ENCODE data around the gene CARD9. TPM values are rescaled to one million over a fixed set of nuclear protein-coding genes. Genes with fewer than 3 reads are reported as not detected.

Gene CARD9
- total and polyA plus RNA-seq, 2 of the 8 experiments (the other 6 are each of a cell fraction or from before 2014, with no cell fraction given) = 0.15 to 1.1 TPM

- Histone ChIP-seq H2AFZ (ENCODE audit: low read length) (no peak overlapping the region), H2BK12ac (ENCODE audit: low read depth, low read length) (no peak overlapping the region), H4K91ac (replicated peaks; ENCODE audit: insufficient read length, low read length) (no peak overlapping the region), H4K5ac (ENCODE audit: insufficient read length, low read depth, low read length) (no peak overlapping the region), H2BK20ac (ENCODE audit: low read length) (no peak overlapping the region), H3K9me3 (ENCODE audit: insufficient read depth in 2 of 2, low read depth in 1 of 2, low read length in 1 of 2) (peaks cover 0 to 3% of the 10 kb centered on the region in 2 experiments; a peak in 1 of 4 replicates), H4K20me1 (replicated peaks in 1 of 2; ENCODE audit: control insufficient read depth in 1 of 2, insufficient read depth in 2 of 2, low read length in 2 of 2) (peaks cover 0 to 7% of the 10 kb centered on the region in 2 experiments), H3K23me2 (ENCODE audit: low read depth, low read length) (no peaks in the 10 kb centered on the region; the same call in 1 of the 2 replicates), H3K27ac (ENCODE audit: low read depth, low read length) (no peak overlapping the region; the same call in 1 of the 2 replicates), H3K4me2 (ENCODE audit: insufficient read depth in 1 of 2, low read depth in 2 of 2, low read length in 2 of 2) (no peak overlapping the region), H3K56ac (replicated peaks; ENCODE audit: insufficient read length, low read depth, low read length) (no peak overlapping the region), H3K79me1 (ENCODE audit: low read depth, low read length) (peaks cover 3% of the 10 kb centered on the region), H3K4ac (replicated peaks; ENCODE audit: insufficient read length, low read depth, low read length) (no peak overlapping the region), H2AK5ac (ENCODE audit: low read depth, low read length) (no peak overlapping the region), H4K8ac (ENCODE audit: extremely low read depth, insufficient read depth, low read length) (no peak overlapping the region; the same call in none of the 2 replicates), H2BK15ac (ENCODE audit: low read length) (no peak overlapping the region), H3K4me3 (ENCODE audit: extremely low read depth in 1 of 4, insufficient read depth in 2 of 4, low read depth in 3 of 4, low read length in 4 of 4) (no peak overlapping the region), H3K4me1 (replicated peaks in 1 of 4; ENCODE audit: control insufficient read depth in 3 of 4, insufficient read depth in 4 of 4, low read length in 3 of 4) (peaks cover 0 to 8% (median under 1%) of the 10 kb centered on the region in 4 experiments; a peak in 3 of 7 replicates), H3K23ac (ENCODE audit: insufficient read length) (no peak overlapping the region), H3K79me2 (ENCODE audit: control insufficient read depth in 1 of 2, insufficient read depth in 2 of 2, low read length in 2 of 2) (no peaks in the 10 kb centered on the region), H3K27me3 (replicated peaks in 1 of 4; ENCODE audit: control insufficient read depth in 3 of 4, extremely low read depth in 1 of 4, insufficient read depth in 3 of 4, low read length in 3 of 4) (peaks cover 0 to 2% (median 0%) of the 10 kb centered on the region in 4 experiments; a peak in 2 of 7 replicates), H3K14ac (ENCODE audit: insufficient read length) (no peak overlapping the region), H2BK5ac (ENCODE audit: low read depth, low read length) (no peak overlapping the region), H3K9ac (replicated peaks in 1 of 4; ENCODE audit: extremely low read depth in 1 of 4, low read depth in 3 of 4, low read length in 3 of 4) (no peak overlapping the region), H2BK120ac (replicated peaks; ENCODE audit: low read depth, low read length) (no peak overlapping the region), H3K18ac (ENCODE audit: extremely low read depth, low read length) (no peak overlapping the region), H3K36me3 (ENCODE audit: control insufficient read depth in 2 of 4, insufficient read depth in 4 of 4, low read length in 3 of 4) (peaks cover 0 to 2% (median 0%) of the 10 kb centered on the region in 4 experiments; a peak in 1 of 8 replicates)
- DNase-seq (ENCODE audit: low read depth in 1 of 2, low spot score in 2 of 2) (no peak), FAIRE-seq (no peak)
- CTCF ChIA-PET (ENCODE audit: partially characterized antibody) = interaction anchor here (0.9 to 7.1 kb wide), 10 partner anchors 9 to 252 kb away, joined by 3 to 80 read pairs (median 6); no protein-coding TSS in a partner anchor
- POLR2A ChIA-PET (ENCODE audit: partially characterized antibody) = interaction anchor here (0.8 to 15.8 kb wide), 12 partner anchors 10 to 361 kb away, joined by 4 to 137 read pairs (median 4); partner anchors contain the start of genes CARD9 and SNAPC4
- 93% methylated on average over 6 of the region's 9 CpGs; no CpG with 5 or more reads in 1 of the 2 experiments for WGBS, 2 experiments (ENCODE audit: extremely low coverage in 1 of 2, insufficient coverage in 1 of 2, insufficient read length in 1 of 2, insufficient replicate concordance in 2 of 2, low coverage in 1 of 2, low lambda C conversion rate in 2 of 2, missing lambda C conversion rate in 1 of 2)
- TF ChIP-seq JUND (IDR thresholded peaks at IDR 0.05; ENCODE audit: low read length) (no peak), TAF1 (IDR thresholded peaks at IDR 0.05; ENCODE audit: low read depth, low read length) (no peak)
These were observed 7.7 kb downstream of the CARD9 start for GRCh38 chr9:136365775-136366222.
